Liver (tissue), 9 donors: ENCODE measurements around the gene RAI1. TPM values are rescaled to one million over a fixed set of nuclear protein-coding genes. Genes with fewer than 3 reads are reported as not detected.

Experiments used
- DNase-seq: peaks from one replicate; pipeline ENCODE4 v3.0.0-alpha.2; 2017; ENCODE audit warnings: low spot score
- H3K27ac ChIP-seq, 2 donors: one replicate each; pipeline ENCODE4 v1.7.0; 2013; ENCODE audit warnings: inconsistent platforms in 2 of 2, low read length in 2 of 2, control low read depth in 1 of 2, low read depth in 1 of 2, mild to moderate bottlenecking in 1 of 2
- H3K27me3 ChIP-seq, 4 donors: one replicate each; pipeline versions ENCODE4 v1.6.1 to v1.7.0; 2013; ENCODE audit warnings: low read length in 3 of 4, inconsistent platforms in 1 of 4, mild to moderate bottlenecking in 1 of 4, moderate library complexity in 1 of 4; ENCODE audit not compliant: control insufficient read depth in 4 of 4, insufficient read depth in 4 of 4
- H3K36me3 ChIP-seq, 4 donors: one replicate each; pipeline versions ENCODE4 v1.6.1 to v1.7.0; 2013; ENCODE audit warnings: low read length in 3 of 4, mild to moderate bottlenecking in 3 of 4, low read depth in 1 of 4, moderate library complexity in 1 of 4; ENCODE audit not compliant: control insufficient read depth in 4 of 4, insufficient read depth in 3 of 4
- H3K4me1 ChIP-seq, 4 donors: one replicate each; pipeline versions ENCODE4 v1.6.1 to v1.7.0; 2013; ENCODE audit warnings: low read length in 3 of 4, mild to moderate bottlenecking in 3 of 4, moderate library complexity in 1 of 4; ENCODE audit not compliant: control insufficient read depth in 4 of 4, insufficient read depth in 4 of 4
- H3K4me3 ChIP-seq, 3 donors: one replicate each; pipeline versions ENCODE4 v1.6.1 to v1.7.0; 2013; ENCODE audit warnings: low read length in 3 of 3, control low read depth in 1 of 3, low read depth in 1 of 3, mild to moderate bottlenecking in 1 of 3
- H3K9ac ChIP-seq, 2 donors: one replicate each; pipeline ENCODE4 v1.7.0; 2013; ENCODE audit warnings: low read length in 2 of 2, mild to moderate bottlenecking in 2 of 2, moderate library complexity in 2 of 2, control low read depth in 1 of 2, low read depth in 1 of 2
- H3K9me3 ChIP-seq, 4 donors: one replicate each; pipeline versions ENCODE4 v1.6.1 to v1.7.0; 2013; ENCODE audit warnings: low read length in 3 of 4; ENCODE audit not compliant: control insufficient read depth in 4 of 4
- ATF3 ChIP-seq: IDR thresholded peaks from 2 replicates; pipeline ENCODE4 v1.6.1; 2016; ENCODE audit warnings: antibody characterized with exemption
- FOXA1 ChIP-seq: IDR thresholded peaks from 2 replicates; pipeline ENCODE4 v1.6.1; 2016; ENCODE audit warnings: antibody characterized with exemption
- FOXA2 ChIP-seq: IDR thresholded peaks from 2 replicates; pipeline ENCODE4 v1.6.1; 2016; ENCODE audit warnings: antibody characterized with exemption
- GABPA ChIP-seq, 2 donors: IDR thresholded peaks in 1 of 2; conservative IDR thresholded peaks in 1 of 2; 2 replicates each; pipeline ENCODE4 v1.6.1; 2016; ENCODE audit warnings: antibody characterized with exemption in 2 of 2, mild to moderate bottlenecking in 1 of 2, moderate library complexity in 1 of 2
- HNF4A ChIP-seq, 2 donors: conservative IDR thresholded peaks; 2 replicates each; pipeline ENCODE4 v1.6.1; 2016; ENCODE audit warnings: antibody characterized with exemption in 2 of 2, mild to moderate bottlenecking in 2 of 2
- JUND ChIP-seq, 2 donors: IDR thresholded peaks; 2 replicates each; pipeline ENCODE4 v1.6.1; 2016; ENCODE audit warnings: antibody characterized with exemption in 2 of 2
- RAD21 ChIP-seq, 2 donors: IDR thresholded peaks; 2 replicates each; pipeline ENCODE4 v1.6.1; 2016; ENCODE audit warnings: antibody characterized with exemption in 2 of 2, mild to moderate bottlenecking in 2 of 2
- REST ChIP-seq: IDR thresholded peaks from 2 replicates; pipeline ENCODE4 v1.6.1; 2016; ENCODE audit warnings: antibody characterized with exemption, mild to moderate bottlenecking
- RXRA ChIP-seq, 2 donors: IDR thresholded peaks; 2 replicates each; pipeline ENCODE4 v1.6.1; 2017 to 2018; ENCODE audit warnings: antibody characterized with exemption in 2 of 2, mild to moderate bottlenecking in 1 of 2
- SP1 ChIP-seq: IDR thresholded peaks from 2 replicates; pipeline ENCODE4 v1.6.1; 2018; ENCODE audit warnings: antibody characterized with exemption, mild to moderate bottlenecking
- TAF1 ChIP-seq: conservative IDR thresholded peaks from 2 replicates; pipeline ENCODE4 v1.6.1; 2016; ENCODE audit warnings: antibody characterized with exemption, mild to moderate bottlenecking
- YY1 ChIP-seq: IDR thresholded peaks from 2 replicates; pipeline ENCODE4 v1.6.1; 2016; ENCODE audit warnings: antibody characterized with exemption, mild to moderate bottlenecking
- WGBS: extraction: QIAGEN DNeasy Blood & Tissue Kit; methylation state at CpG from one replicate; pipeline ENCODE4 v1.1.7; 2013; 5-methylcytosine and 5-hydroxymethylcytosine counted together
- polyA plus RNA-seq, 2 donors: library from polyadenylated mRNA; stranded (reverse) in 1 of 2; unstranded in 1 of 2; fragments of 200-250 nt in 1 of 2; fragments of >200 nt in 1 of 2; fragmentation: Nextera tagmentation in 1 of 2; extraction: Ambion mirVana in 1 of 2; gene quantifications; one replicate each; pipeline versions ENCODE4 v1.2.1 to v1.2.3, GENCODE V29; 2013 to 2015
- total RNA-seq, 2 donors: library from RNA; depleted of rRNA; stranded (reverse); fragments of >200 nt; gene quantifications; one replicate each; pipeline ENCODE4 v1.2.3, GENCODE V29; 2014
- donor health status: healthy.
- donor health status: healthy.
- donor health status: healthy.
- donor health status: healthy.
- donor health status: healthy.

The RAI1 gene
- total and polyA plus RNA-seq, 4 donors = 0.57 to 7.6 (median 5.3) TPM

- TF ChIP-seq REST = no peak
- TF ChIP-seq FOXA1 = no peak
- TF ChIP-seq JUND (IDR thresholded peaks at IDR 0.05) = no peak
- TF ChIP-seq SP1 = no peak
- no peak for TF ChIP-seq FOXA2
- TF ChIP-seq RAD21 (IDR thresholded peaks at IDR 0.05) = no peak
Measured at GRCh38 chr17:17809531-17810083, 128.3 kb downstream of the RAI1 start (continued).

DNA sequence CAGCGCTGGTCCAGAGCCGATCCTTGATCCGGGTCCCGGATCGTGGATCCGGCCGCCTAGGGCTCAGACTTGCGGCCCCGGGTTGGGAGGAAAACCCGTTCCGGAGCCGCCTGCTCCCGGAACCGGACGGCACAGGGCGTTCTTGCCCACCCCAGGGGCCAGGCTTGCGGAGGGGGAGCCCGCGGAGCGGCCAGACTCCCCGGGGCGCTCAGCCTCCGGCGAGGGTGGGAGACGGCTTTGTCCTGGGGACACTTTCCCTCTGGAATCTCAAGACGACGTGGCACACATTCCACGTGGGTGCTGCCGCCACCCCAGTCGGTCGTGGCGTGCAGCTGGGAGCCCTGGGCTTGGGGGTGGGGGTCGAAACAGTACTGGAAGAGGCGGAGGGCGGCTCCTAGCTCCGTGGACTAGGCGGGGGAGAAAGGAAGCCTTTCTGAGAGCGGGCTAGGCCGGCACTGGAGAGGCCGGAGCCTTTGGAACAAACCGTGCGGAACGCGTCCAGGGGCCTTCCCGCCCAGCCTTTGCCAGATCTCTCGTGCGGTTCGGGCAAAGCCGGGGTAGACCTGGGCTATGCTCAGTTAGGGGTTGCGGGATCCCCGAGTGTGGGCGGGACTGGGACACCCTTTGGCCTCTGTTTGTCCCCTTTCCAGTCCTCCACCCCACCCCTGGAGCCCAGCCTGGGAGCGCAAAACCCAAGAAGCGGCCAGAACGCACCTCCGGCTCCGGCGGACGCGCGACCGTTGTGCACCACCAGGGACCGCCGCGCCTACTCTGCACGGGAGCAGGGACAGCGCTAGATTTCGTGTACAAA is 129.0 kb downstream of the RAI1 start:
- TF ChIP-seq SP1 = peak; percentile 11
- no peak for TF ChIP-seq ATF3
- peak in 1 of 2 donors; percentile 14 for TF ChIP-seq HNF4A (conservative IDR thresholded peaks at IDR 0.05)
- Histone ChIP-seq H3K9ac (peak overlapping the region in 1 of 2 donors; percentile 55), H3K4me1 (peaks cover 24 to 75% (median 46%) of the 10 kb centered on the region in 4 donors), H3K9me3 (no peaks in the 10 kb centered on the region), H3K4me3 (no peak overlapping the region), H3K27me3 (no peaks in the 10 kb centered on the region), H3K27ac (peak overlapping the region; percentile 62 to 75), H3K36me3 (peaks cover 2 to 12% (median 6%) of the 10 kb centered on the region in 4 donors)
- 33% methylated on average over 68 of the region's 68 CpGs for WGBS
- DNase-seq = peak; percentile 61

DNA sequence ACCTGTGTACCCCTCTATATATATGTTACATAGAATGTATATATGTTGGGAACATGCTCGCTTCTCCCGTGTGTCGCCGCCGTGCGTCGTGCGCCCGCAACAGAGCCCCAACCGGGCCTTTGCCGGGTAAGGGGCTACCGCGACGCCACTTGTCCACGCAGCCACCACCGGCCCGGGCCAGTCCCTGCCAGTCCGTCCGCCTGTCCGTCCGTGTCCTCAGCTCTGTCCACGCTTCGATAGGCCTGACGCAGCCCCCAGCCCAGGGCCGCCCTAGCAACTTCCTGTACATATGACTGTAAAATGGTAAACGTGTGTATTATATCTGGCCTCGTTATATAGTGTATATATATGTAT is 129.6 kb downstream of the RAI1 start:
- Histone ChIP-seq H3K9ac (no peak overlapping the region), H3K4me1 (peaks cover 25 to 79% (median 49%) of the 10 kb centered on the region in 4 donors), H3K27me3 (no peaks in the 10 kb centered on the region), H3K36me3 (peaks cover 6 to 17% (median 11%) of the 10 kb centered on the region in 4 donors), H3K4me3 (no peak overlapping the region), H3K27ac (peak overlapping the region in 1 of 2 donors; percentile 75), H3K9me3 (no peaks in the 10 kb centered on the region)
- TF ChIP-seq YY1 (no peak), TAF1 (no peak), RAD21 (IDR thresholded peaks at IDR 0.05) (no peak), GABPA (IDR thresholded peaks at IDR 0.05 in 1 of 2, conservative IDR thresholded peaks at IDR 0.05 in 1 of 2) (no peak), REST (no peak), RXRA (IDR thresholded peaks at IDR 0.05) (no peak), FOXA1 (no peak)
- no peak for DNase-seq
- WGBS = 61% methylated on average over 27 of the region's 27 CpGs
